ENCODE measurements around the gene NPIPB6.

DNA sequence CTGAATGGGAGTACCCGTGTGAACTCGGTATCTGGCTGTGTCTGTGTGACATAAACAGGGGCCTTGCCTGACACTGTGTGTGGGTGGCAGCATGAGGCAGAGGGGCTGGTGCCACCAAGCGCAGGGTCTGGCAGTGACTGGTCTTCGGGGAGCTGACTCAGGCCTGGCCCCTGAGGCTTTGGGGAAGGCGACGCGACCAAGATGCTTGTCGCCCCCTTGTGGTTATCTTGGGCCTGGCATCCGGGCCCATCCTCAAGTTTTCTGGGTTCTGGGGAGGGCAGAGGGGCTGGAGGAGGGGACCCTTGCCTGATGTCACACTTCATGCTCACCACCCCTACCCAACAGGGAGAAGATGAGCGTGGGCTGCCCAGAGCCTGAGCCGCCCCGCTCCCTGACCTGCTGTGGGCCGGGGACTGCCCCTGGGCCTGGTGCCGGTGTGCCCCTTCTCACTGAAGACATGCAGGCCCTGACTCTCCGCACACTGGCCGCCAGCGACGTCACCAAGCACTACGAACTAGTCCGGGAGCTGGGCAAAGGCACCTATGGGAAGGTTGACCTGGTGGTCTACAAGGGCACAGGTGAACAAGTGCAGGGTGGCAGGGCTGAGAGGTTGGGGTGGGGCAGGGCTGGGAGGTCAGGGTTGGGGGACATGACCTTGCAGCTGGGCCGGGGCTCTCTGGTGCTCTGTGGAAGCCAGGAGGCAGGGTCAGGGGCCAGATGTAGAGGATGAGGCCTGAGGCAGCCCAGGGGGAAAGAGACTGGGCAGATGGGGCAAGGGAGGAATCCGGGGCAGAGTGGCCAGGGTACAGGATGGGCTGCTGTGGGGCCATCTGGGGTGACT is 46.0 kb downstream of the NPIPB6 start:
- TF ChIP-seq, protein P1, sequence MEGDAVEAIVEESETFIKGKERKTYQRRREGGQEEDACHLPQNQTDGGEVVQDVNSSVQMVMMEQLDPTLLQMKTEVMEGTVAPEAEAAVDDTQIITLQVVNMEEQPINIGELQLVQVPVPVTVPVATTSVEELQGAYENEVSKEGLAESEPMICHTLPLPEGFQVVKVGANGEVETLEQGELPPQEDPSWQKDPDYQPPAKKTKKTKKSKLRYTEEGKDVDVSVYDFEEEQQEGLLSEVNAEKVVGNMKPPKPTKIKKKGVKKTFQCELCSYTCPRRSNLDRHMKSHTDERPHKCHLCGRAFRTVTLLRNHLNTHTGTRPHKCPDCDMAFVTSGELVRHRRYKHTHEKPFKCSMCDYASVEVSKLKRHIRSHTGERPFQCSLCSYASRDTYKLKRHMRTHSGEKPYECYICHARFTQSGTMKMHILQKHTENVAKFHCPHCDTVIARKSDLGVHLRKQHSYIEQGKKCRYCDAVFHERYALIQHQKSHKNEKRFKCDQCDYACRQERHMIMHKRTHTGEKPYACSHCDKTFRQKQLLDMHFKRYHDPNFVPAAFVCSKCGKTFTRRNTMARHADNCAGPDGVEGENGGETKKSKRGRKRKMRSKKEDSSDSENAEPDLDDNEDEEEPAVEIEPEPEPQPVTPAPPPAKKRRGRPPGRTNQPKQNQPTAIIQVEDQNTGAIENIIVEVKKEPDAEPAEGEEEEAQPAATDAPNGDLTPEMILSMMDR (IDR thresholded peaks at IDR 0.05): peak; percentile 48 to 89 (median 73)
- TF ChIP-seq POLR2A (IDR thresholded peaks at IDR 0.05): no peak
